Suppressor macrophage treated with lipopolysaccharide for 1 hour (primary cell): ENCODE measurements around the gene OLIG1.

ENCODE experiments used
- DNase-seq, 3 donors: peaks; one replicate each; pipeline ENCODE4 v3.0.0-alpha.2; 2020 to 2022

Gene OLIG1

GRCh38 chr21:33063907-33064622 is 5.9 kb upstream of the OLIG1 start:
- no peak for DNase-seq

GRCh38 chr21:33064623-33065390 is 5.1 kb upstream of the OLIG1 start:
- DNase-seq, result no peak

GRCh38 chr21:33067043-33067442 is 2.9 kb upstream of the OLIG1 start:
- no peak for DNase-seq

GRCh38 chr21:33067457-33067856 is 2.5 kb upstream of the OLIG1 start:
- DNase-seq, result peak; percentile 30 to 45 (median 45)

GRCh38 chr21:33069243-33069642 is 698 bp upstream of the OLIG1 start:
- no peak for DNase-seq

GRCh38 chr21:33069645-33069993 is 322 bp upstream of the OLIG1 start:
- no peak for DNase-seq

- no peak for DNase-seq
Measured at GRCh38 chr21:33070744-33070997, 730 bp downstream of the OLIG1 start.

- DNase-seq, result peak; percentile 32 to 70 (median 39)
Measured at GRCh38 chr21:33070998-33071769, 1.2 kb downstream of the OLIG1 start.

- peak; percentile 44 to 63 (median 47) for DNase-seq
Measured at GRCh38 chr21:33071770-33072306, 1.9 kb downstream of the OLIG1 start.

GRCh38 chr21:33073636-33074035 is 3.7 kb downstream of the OLIG1 start:
- DNase-seq, result no peak

- DNase-seq, result no peak
Measured at GRCh38 chr21:33075128-33075527, 5.2 kb downstream of the OLIG1 start.

- no peak for DNase-seq
Measured at GRCh38 chr21:33075596-33076195, 5.8 kb downstream of the OLIG1 start.

- DNase-seq, result no peak
Measured at GRCh38 chr21:33076600-33077329, 6.8 kb downstream of the OLIG1 start.

GRCh38 chr21:33078907-33079582 is 9.1 kb downstream of the OLIG1 start:
- peak; percentile 87 to 91 (median 87) for DNase-seq

- DNase-seq, result no peak
Measured at GRCh38 chr21:33080376-33080775, 10.4 kb downstream of the OLIG1 start.

- DNase-seq, result no peak
Measured at GRCh38 chr21:33080776-33081175, 10.8 kb downstream of the OLIG1 start.

GRCh38 chr21:33088384-33088783 is 18.4 kb downstream of the OLIG1 start:
- no peak for DNase-seq

GRCh38 chr21:33089395-33090119 is 19.6 kb downstream of the OLIG1 start:
- peak; percentile 86 to 94 (median 92) for DNase-seq

GRCh38 chr21:33096426-33096825 is 26.5 kb downstream of the OLIG1 start:
- DNase-seq, result peak; percentile 47 to 54 (median 47)

GRCh38 chr21:33099131-33099530 is 29.2 kb downstream of the OLIG1 start:
- no peak for DNase-seq

- peak; percentile 87 to 92 (median 91) for DNase-seq
Measured at GRCh38 chr21:33101300-33101911, 31.5 kb downstream of the OLIG1 start.
